Testis (tissue), 3 donors: ENCODE data around the gene LRMDA. TPM values are rescaled to one million over a fixed set of nuclear protein-coding genes. Genes with fewer than 3 reads are reported as not detected.
"Not testable (repeated sequence)": the region's sequence is repeated elsewhere in the genome, so short reads cannot be mapped to it uniquely, and the experiment has no call there.

ENCODE experiments used
- DNase-seq: peaks from one replicate; pipeline ENCODE4 v3.0.0-alpha.2; 2019
- H3K27ac ChIP-seq, 2 donors: fragments of 200-600 bp; sonication (generic); one replicate each; pipeline ENCODE4 v1.5.1; 2019
- H3K27me3 ChIP-seq: fragments of 200-600 bp; sonication (generic); one replicate; pipeline ENCODE4 v1.5.1; 2019
- H3K36me3 ChIP-seq: fragments of 200-600 bp; sonication (generic); one replicate; pipeline ENCODE4 v1.5.1; 2017; ENCODE audit warnings: low read depth; ENCODE audit errors: missing control alignments
- H3K4me1 ChIP-seq: fragments of 200-600 bp; sonication (generic); one replicate; pipeline ENCODE4 v1.5.1; 2019
- H3K4me3 ChIP-seq, 2 donors: fragments of 200-600 bp; sonication (generic); one replicate each; pipeline ENCODE4 v1.5.1; 2017 to 2019
- H3K9me3 ChIP-seq: fragments of 200-600 bp; sonication (generic); one replicate; pipeline ENCODE4 v1.5.1; 2017
- CTCF ChIP-seq, 3 experiments: fragments of 450-650 bp in 2 of 3; fragments of 200-600 bp in 1 of 3; sonication (generic) in 1 of 3; IDR thresholded peaks; one replicate each; pipeline ENCODE4 v1.5.1; 2016 to 2019; ENCODE audit warnings: antibody characterized with exemption in 3 of 3, mild to moderate bottlenecking in 2 of 3, moderate library complexity in 1 of 3
- POLR2A ChIP-seq: fragments of 450-650 bp; IDR thresholded peaks from one replicate; pipeline ENCODE4 v1.6.1; 2017; ENCODE audit warnings: antibody characterized with exemption, mild to moderate bottlenecking, moderate library complexity
- WGBS, 2 donors: methylation state at CpG; one replicate each; pipeline ENCODE4 v1.1.5; 2018; 5-methylcytosine and 5-hydroxymethylcytosine counted together
- intact Hi-C: fragments of 100-400 bp; cut with DNase I; formaldehyde crosslinking; loops from one replicate; pipeline ENCODE4 v1.15.1; 2023; ENCODE audit warnings: low total_unique reads
- polyA plus RNA-seq: library from polyadenylated mRNA; stranded (reverse); fragments of 350-450 nt; fragmentation: Illumina TruSeq; extraction: RNeasy Lipid Tissue Mini Kit (QIAGEN cat#74804); gene quantifications from one replicate; pipeline ENCODE4 v1.2.3, GENCODE V29; 2014; ENCODE audit warnings: low read depth, low replicate concordance; ENCODE audit not compliant: insufficient read depth
- total RNA-seq, 2 donors: library from RNA; depleted of rRNA; stranded (reverse); fragments of >200 nt; gene quantifications; one replicate each; pipeline ENCODE4 v1.2.3, GENCODE V29; 2016

Gene LRMDA
- total and polyA plus RNA-seq, 3 donors from 2014 or later = 7.6 to 13.8 (median 10.6) TPM

- no peaks in the 10 kb centered on the region for H3K36me3 ChIP-seq
- no peak for TF ChIP-seq CTCF (IDR thresholded peaks at IDR 0.05)
- TF ChIP-seq POLR2A = no peak
- H3K9me3 ChIP-seq = no peaks in the 10 kb centered on the region
- H3K4me3 ChIP-seq = no peak overlapping the region
- H3K27me3 ChIP-seq = no peaks in the 10 kb centered on the region
- H3K27ac ChIP-seq = no peak overlapping the region
- no peaks in the 10 kb centered on the region for H3K4me1 ChIP-seq
- DNase-seq = no peak
- intact Hi-C loops = no loop called here
- WGBS, 2 donors = 89 to 95% methylated on average over 2 of the region's 2 CpGs
These were observed 331.0 kb downstream of the LRMDA start for GRCh38 chr10:75762431-75762802.

DNA sequence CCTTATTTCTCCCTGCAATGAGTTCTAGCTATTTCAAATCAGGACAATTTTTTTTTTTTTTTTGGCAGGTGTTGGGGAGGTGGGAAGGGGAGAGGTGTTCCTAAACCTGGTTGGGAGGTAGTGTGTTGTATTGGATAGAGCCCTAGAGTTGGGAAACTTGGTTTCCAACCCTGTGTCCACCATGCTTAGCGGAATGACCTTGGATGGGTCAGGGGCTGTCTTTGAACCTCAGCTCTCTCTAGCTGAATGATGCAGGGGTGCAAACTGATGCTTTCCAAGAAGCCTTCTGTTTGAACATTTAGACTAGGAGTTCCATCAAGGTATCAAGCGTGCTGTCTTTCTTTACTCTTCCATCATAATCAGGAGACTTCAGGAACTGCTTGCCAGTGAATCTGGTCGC lies 332.2 kb downstream of the LRMDA start:
- DNase-seq = no peak
- WGBS, 2 donors = 85 to 96% methylated on average over 3 of the region's 3 CpGs
- Histone ChIP-seq H3K27me3 (no peaks in the 10 kb centered on the region), H3K27ac (no peak overlapping the region), H3K9me3 (no peaks in the 10 kb centered on the region), H3K4me3 (no peak overlapping the region), H3K4me1 (no peaks in the 10 kb centered on the region), H3K36me3 (no peaks in the 10 kb centered on the region)
- TF ChIP-seq POLR2A (no peak), CTCF (IDR thresholded peaks at IDR 0.05) (no peak)
- intact Hi-C loops = no loop called here

DNA sequence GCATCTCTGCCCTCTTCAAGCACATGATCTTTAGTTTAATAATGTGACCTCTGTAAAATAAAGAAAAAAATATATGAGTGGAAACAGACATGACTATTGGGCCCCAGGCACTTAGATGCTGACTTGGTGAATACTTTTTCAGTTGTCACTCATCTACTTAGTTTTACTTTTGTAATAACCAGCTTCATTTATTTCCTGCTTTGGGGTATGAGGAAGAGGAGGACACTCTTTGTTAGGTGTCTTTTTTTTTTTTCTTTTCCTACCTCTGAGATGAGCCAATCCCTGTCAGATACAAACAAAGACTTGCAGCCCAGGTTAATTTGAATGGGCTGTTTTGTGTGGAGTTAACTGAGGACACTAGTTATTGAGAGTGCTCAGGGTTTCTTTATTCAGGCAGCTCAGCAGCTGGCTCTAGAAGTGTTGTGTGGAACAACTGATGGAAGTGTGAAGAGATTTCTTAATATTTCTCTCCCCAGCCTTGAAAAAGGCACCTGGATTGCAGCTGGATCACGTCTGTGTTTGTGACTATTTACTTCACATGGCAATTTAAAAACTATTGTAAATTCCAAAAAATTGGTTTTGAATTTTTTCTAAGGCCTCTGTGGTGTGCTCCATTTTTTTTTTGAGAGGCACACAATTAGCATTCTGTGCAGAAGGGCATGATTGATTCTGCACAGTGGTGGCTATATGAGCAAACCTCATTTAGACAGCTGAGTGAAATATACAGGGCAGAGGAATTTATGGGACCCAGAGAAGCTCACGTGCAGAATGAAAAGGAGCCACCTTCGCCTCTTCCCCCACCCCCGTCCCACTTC lies 333.8 kb downstream of the LRMDA start:
- intact Hi-C loops = no loop called here
- TF ChIP-seq CTCF (IDR thresholded peaks at IDR 0.05) = no peak
- no peak for TF ChIP-seq POLR2A
- Histone ChIP-seq H3K27me3 (no peaks in the 10 kb centered on the region), H3K9me3 (no peaks in the 10 kb centered on the region), H3K36me3 (no peaks in the 10 kb centered on the region), H3K4me1 (no peaks in the 10 kb centered on the region), H3K4me3 (no peak overlapping the region), H3K27ac (no peak overlapping the region)
- 91% methylated on average over 4 of the region's 4 CpGs for WGBS, 2 donors
- no peak for DNase-seq

DNA sequence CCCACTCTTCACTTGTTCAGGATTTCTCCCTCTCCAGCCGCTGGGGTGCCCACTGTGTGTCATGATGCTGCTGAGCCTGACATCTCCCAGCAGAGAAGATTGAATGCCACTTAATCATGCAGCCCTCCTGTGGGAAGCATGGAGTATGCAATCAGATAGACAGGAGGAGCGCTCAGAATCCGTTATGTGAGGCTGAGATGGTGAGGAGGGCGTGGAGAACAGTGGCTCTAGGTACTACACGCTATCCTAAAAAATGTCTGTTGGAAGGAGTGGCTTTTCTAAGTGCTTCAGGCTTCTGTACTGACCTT lies 334.3 kb downstream of the LRMDA start:
- WGBS, 2 donors = 83 to 91% methylated on average over 5 of the region's 5 CpGs
- no peak for DNase-seq
- intact Hi-C loops = no loop called here
- H3K27ac ChIP-seq = no peak overlapping the region
- TF ChIP-seq POLR2A = no peak
- TF ChIP-seq CTCF (IDR thresholded peaks at IDR 0.05) = no peak
- no peaks in the 10 kb centered on the region for H3K4me1 ChIP-seq
- no peaks in the 10 kb centered on the region for H3K27me3 ChIP-seq
- no peak overlapping the region for H3K4me3 ChIP-seq
- no peaks in the 10 kb centered on the region for H3K9me3 ChIP-seq
- no peaks in the 10 kb centered on the region for H3K36me3 ChIP-seq

- H3K27ac ChIP-seq = no peak overlapping the region
- TF ChIP-seq POLR2A (no peak), CTCF (IDR thresholded peaks at IDR 0.05) (no peak)
These were observed 334.7 kb downstream of the LRMDA start for GRCh38 chr10:75766106-75766505.

GRCh38 chr10:75766752-75767151 lies 335.3 kb downstream of the LRMDA start:
- 84 to 85% methylated on average over 4 of the region's 4 CpGs for WGBS, 2 donors
- DNase-seq, H3K4me3 ChIP-seq, H3K27me3 ChIP-seq, H3K9me3 ChIP-seq, H3K36me3 ChIP-seq, H3K4me1 ChIP-seq, intact Hi-C loops, H3K27ac ChIP-seq: not testable (repeated sequence)

More at GRCh38 chr10:75766106-75766505, 334.7 kb downstream of the LRMDA start:
- no peak for DNase-seq
- H3K4me1 ChIP-seq = no peaks in the 10 kb centered on the region
- no peaks in the 10 kb centered on the region for H3K9me3 ChIP-seq
- no peak overlapping the region for H3K4me3 ChIP-seq
- H3K36me3 ChIP-seq = no peaks in the 10 kb centered on the region
- intact Hi-C loops = no loop called here
- H3K27me3 ChIP-seq = no peaks in the 10 kb centered on the region
